B cell (primary cell): ENCODE results near the gene AZU1. TPM values are rescaled to one million over a fixed set of nuclear protein-coding genes. Genes with fewer than 3 reads are reported as not detected.

Source experiments
- ATAC-seq: fragments of 200-7000 bp; cut with Tn5 transposase; one replicate; pipeline ENCODE4 v1.10.0; 2021; ENCODE audit warnings: low read depth, mild to moderate bottlenecking, moderate number of reproducible peaks, moderate library complexity
- CTCF ChIA-PET: fragments of 350-600 bp; sonication (Branson Sonifier 250); formaldehyde crosslinking; loops from one replicate; lab custom pipeline; 2021; ENCODE audit warnings: antibody characterized with exemption, inconsistent platforms; lab: Charles Lee
- POLR2A ChIA-PET: fragments of 350-600 bp; sonication (Branson Sonifier 250); formaldehyde crosslinking; loops from one replicate; lab custom pipeline; 2021; ENCODE audit warnings: antibody characterized with exemption; lab: Charles Lee
- DNase-seq: peaks from one replicate; pipeline ENCODE4 v3.0.0; 2013
- H2AFZ ChIP-seq: 2 replicates; pipeline ENCODE4 v1.6.1; 2012; ENCODE audit warnings: mild to moderate bottlenecking, low read depth, low read length; ENCODE audit not compliant: insufficient read depth, poor library complexity, severe bottlenecking
- H3K27ac ChIP-seq, 2 donors: 1 replicate in 1 of 2; 2 replicates in 1 of 2; pipeline ENCODE4 v1.5.1; 2012 to 2013; ENCODE audit warnings: low read length in 2 of 2, mild to moderate bottlenecking in 2 of 2, moderate library complexity in 1 of 2
- H3K27me3 ChIP-seq, 4 experiments: fragments of 200-600 bp in 1 of 4; sonication (generic) in 1 of 4; replicated peaks in 1 of 4; 1 replicate in 2 of 4; 2 replicates in 2 of 4; pipeline versions ENCODE4 v1.6.1 to v1.7.0; 2013 to 2016; ENCODE audit warnings: low read length in 3 of 4, mild to moderate bottlenecking in 2 of 4, mixed read lengths in 1 of 4, moderate library complexity in 1 of 4; ENCODE audit not compliant: insufficient read depth in 4 of 4, control insufficient read depth in 3 of 4; ENCODE audit errors: control extremely low read depth in 1 of 4
- H3K36me3 ChIP-seq, 2 experiments: replicated peaks in 1 of 2; 1 replicate in 1 of 2; 2 replicates in 1 of 2; pipeline versions ENCODE4 v1.6.1 to v1.7.1; 2013; ENCODE audit warnings: low read length in 1 of 2; ENCODE audit not compliant: insufficient read depth in 2 of 2, control insufficient read depth in 1 of 2; ENCODE audit errors: control extremely low read depth in 1 of 2, extremely low read depth in 1 of 2
- H3K4me1 ChIP-seq, 2 donors: fragments of 200-600 bp in 1 of 2; sonication (generic) in 1 of 2; 1 replicate in 1 of 2; 2 replicates in 1 of 2; pipeline versions ENCODE4 v1.5.1 to v1.6.1; 2013 to 2017; ENCODE audit warnings: low read length in 2 of 2; ENCODE audit not compliant: control insufficient read depth in 2 of 2, insufficient read depth in 2 of 2
- H3K4me2 ChIP-seq: replicated peaks from 2 replicates; pipeline ENCODE3; 2012; ENCODE audit warnings: mild to moderate bottlenecking, low read depth, low read length; ENCODE audit not compliant: poor library complexity, severe bottlenecking
- H3K4me3 ChIP-seq, 5 experiments: fragments of 200-600 bp in 1 of 5; sonication (generic) in 1 of 5; 1 replicate in 3 of 5; 2 replicates in 2 of 5; pipeline versions ENCODE4 v1.5.1 to v1.7.0; 2011 to 2016; ENCODE audit warnings: low read length in 4 of 5, mild to moderate bottlenecking in 4 of 5, low read depth in 2 of 5, control low read depth in 1 of 5, moderate library complexity in 1 of 5; ENCODE audit not compliant: insufficient read depth in 1 of 5; ENCODE audit errors: control extremely low read depth in 1 of 5, extremely low read depth in 1 of 5
- H3K79me2 ChIP-seq: fragments of 200-600 bp; sonication (generic); one replicate; pipeline ENCODE4 v1.6.0; 2016; ENCODE audit warnings: low read length; ENCODE audit not compliant: control insufficient read depth, insufficient read depth
- H3K9ac ChIP-seq: fragments of 200-600 bp; sonication (generic); 2 replicates; pipeline ENCODE4 v1.6.1; 2017; ENCODE audit warnings: mild to moderate bottlenecking, low read length, moderate library complexity
- H3K9me3 ChIP-seq, 3 donors: one replicate each; pipeline versions ENCODE4 v1.6.1 to v1.7.1; 2013; ENCODE audit warnings: low read length in 2 of 3; ENCODE audit not compliant: control insufficient read depth in 2 of 3, insufficient read depth in 1 of 3; ENCODE audit errors: control extremely low read depth in 1 of 3
- H4K20me1 ChIP-seq: 2 replicates; pipeline ENCODE4 v1.6.0; 2012; ENCODE audit warnings: mild to moderate bottlenecking, low read length; ENCODE audit not compliant: insufficient read depth, control insufficient read depth, poor library complexity, severe bottlenecking
- H3K27ac Mint-ChIP-seq: one replicate; pipeline ENCODE4 v1.8.0; 2021; ENCODE audit warnings: mixed read lengths
- H3K27me3 Mint-ChIP-seq: one replicate; pipeline ENCODE4 v1.8.0; 2021; ENCODE audit warnings: mixed read lengths
- H3K4me1 Mint-ChIP-seq: one replicate; pipeline ENCODE4 v1.8.0; 2021; ENCODE audit warnings: mixed read lengths
- H3K4me3 Mint-ChIP-seq: one replicate; pipeline ENCODE4 v1.8.0; 2021; ENCODE audit warnings: mixed read lengths
- H3K9me3 Mint-ChIP-seq: one replicate; pipeline ENCODE4 v1.8.0; 2022; ENCODE audit warnings: mixed read lengths; ENCODE audit not compliant: insufficient read depth
- EZH2 ChIP-seq: IDR thresholded peaks from 2 replicates; pipeline ENCODE4 v1.6.1; 2012; ENCODE audit warnings: borderline replicate concordance, low read depth, mild to moderate bottlenecking, moderate library complexity, low read length; ENCODE audit not compliant: insufficient read depth, poor library complexity, severe bottlenecking
- whole genome bisulfite sequencing: methylation state at CpG from one replicate; pipeline ENCODE4 v1.1.5; 2013; ENCODE audit warnings: missing lambda C conversion rate; ENCODE audit not compliant: insufficient coverage; 5-methylcytosine and 5-hydroxymethylcytosine counted together
- intact Hi-C: fragments of 100-400 bp; cut with micrococcal nuclease; formaldehyde crosslinking; loops from one replicate; pipeline ENCODE4 v1.10.0; 2022
- polyA plus RNA-seq: library from polyadenylated mRNA; depleted of rRNA; stranded (reverse); fragments of >200 nt; gene quantifications from 2 replicates; pipeline ENCODE4 v1.2.3, GENCODE V29; 2012
- total RNA-seq, 2 donors: library from RNA; stranded (reverse); fragments of 120-200 nt in 1 of 2; gene quantifications; 1 replicate in 1 of 2; 2 replicates in 1 of 2; pipeline versions ENCODE4 v1.2.3 to v1.2.4, GENCODE V29; 2013 to 2022
- TF ChIP-seq, protein P1 (sequence below): fragments of 200-600 bp; IDR thresholded peaks from one replicate; pipeline ENCODE4 v1.8.0; 2022; ENCODE audit warnings: antibody characterized with exemption, mild to moderate bottlenecking

The AZU1 gene
- total and polyA plus RNA-seq, 2 donors (not counting 1 experiment from before 2014, with no cell fraction given): 0.13 to 0.44 TPM

DNA sequence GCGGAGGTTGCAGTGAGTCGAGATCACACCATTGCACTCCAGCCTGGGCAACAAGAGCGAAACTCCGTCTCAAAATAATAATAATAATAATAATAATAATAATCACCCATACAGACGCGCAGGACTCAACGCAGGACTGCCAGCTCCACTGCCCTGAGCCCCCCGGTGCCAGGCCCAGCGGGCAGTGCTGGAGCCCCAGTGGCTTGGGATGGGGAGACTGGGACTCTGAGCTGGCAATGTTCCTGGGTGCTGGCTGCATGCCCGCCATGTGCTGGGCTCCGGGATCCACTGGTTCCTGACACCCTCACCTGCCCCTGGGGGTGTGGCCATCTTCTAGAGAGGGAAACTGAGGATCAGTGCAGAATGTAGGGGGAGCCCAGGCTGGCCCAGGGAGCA is 325 bp upstream of the AZU1 start:
- ATAC-seq (no peak), DNase-seq (no peak)
- Mint-ChIP-seq H3K4me3 (no peak overlapping the region), H3K27me3 (peaks cover 11% of the 10 kb centered on the region), H3K4me1 (peaks cover 2% of the 10 kb centered on the region), H3K9me3 (no peaks in the 10 kb centered on the region), H3K27ac (no peak overlapping the region)
- no peak overlapping the region for H3K4me3 ChIP-seq
- TF ChIP-seq, protein P1, sequence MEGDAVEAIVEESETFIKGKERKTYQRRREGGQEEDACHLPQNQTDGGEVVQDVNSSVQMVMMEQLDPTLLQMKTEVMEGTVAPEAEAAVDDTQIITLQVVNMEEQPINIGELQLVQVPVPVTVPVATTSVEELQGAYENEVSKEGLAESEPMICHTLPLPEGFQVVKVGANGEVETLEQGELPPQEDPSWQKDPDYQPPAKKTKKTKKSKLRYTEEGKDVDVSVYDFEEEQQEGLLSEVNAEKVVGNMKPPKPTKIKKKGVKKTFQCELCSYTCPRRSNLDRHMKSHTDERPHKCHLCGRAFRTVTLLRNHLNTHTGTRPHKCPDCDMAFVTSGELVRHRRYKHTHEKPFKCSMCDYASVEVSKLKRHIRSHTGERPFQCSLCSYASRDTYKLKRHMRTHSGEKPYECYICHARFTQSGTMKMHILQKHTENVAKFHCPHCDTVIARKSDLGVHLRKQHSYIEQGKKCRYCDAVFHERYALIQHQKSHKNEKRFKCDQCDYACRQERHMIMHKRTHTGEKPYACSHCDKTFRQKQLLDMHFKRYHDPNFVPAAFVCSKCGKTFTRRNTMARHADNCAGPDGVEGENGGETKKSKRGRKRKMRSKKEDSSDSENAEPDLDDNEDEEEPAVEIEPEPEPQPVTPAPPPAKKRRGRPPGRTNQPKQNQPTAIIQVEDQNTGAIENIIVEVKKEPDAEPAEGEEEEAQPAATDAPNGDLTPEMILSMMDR: no peak
- no peak for TF ChIP-seq EZH2
- H3K27ac ChIP-seq: no peak overlapping the region
- no peak overlapping the region for H3K9ac ChIP-seq
- POLR2A ChIA-PET: interaction anchor here (0.6 kb wide), 1 partner anchor 164 kb away, joined by 3 read pairs; the partner anchor contains the start of gene RNF126
- no peak overlapping the region for H2AFZ ChIP-seq
- WGBS: 94% methylated on average over 5 of the region's 11 CpGs
- no peaks in the 10 kb centered on the region for H4K20me1 ChIP-seq
- no peaks in the 10 kb centered on the region for H3K36me3 ChIP-seq
- peaks cover 0 to 6% (median 0%) of the 10 kb centered on the region in 3 donors for H3K9me3 ChIP-seq
- no peaks in the 10 kb centered on the region for H3K4me1 ChIP-seq
- intact Hi-C loops: no loop called here
- CTCF ChIA-PET: interaction anchor here (1.4 kb wide), 1 partner anchor 93 kb away, joined by 3 read pairs; no protein-coding TSS in a partner anchor
- no peaks in the 10 kb centered on the region for H3K79me2 ChIP-seq
- no peak overlapping the region for H3K4me2 ChIP-seq
- peaks cover 0 to 48% (median 10%) of the 10 kb centered on the region in 4 experiments for H3K27me3 ChIP-seq

DNA sequence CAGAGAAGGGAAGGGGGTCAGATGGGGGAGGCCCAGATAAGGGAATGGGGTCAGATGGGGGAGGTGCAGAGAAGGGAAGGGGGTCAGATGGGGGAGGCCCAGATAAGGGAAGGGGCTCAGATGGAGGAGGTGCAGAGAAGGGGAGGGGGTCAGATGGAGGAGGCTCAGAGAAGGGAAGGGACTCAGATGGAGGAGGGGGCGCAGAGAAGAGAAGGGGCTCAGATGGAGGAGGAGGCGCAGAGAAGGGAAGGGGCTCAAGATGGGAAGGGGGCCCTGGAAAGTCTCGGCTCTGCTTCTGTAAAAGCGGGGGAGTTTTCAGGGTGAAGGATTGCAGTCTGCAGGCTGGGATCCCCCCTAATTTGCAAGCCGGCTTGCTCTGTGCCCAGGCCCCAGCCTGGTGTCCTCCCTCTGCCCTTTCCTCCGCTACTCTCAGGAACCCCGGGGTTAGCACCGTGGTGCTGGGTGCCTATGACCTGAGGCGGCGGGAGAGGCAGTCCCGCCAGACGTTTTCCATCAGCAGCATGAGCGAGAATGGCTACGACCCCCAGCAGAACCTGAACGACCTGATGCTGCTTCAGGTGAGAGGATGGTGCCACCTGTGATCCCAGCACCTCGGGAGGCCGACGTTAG is 1.6 kb downstream of the AZU1 start:
- H4K20me1 ChIP-seq: no peaks in the 10 kb centered on the region
- TF ChIP-seq EZH2: no peak
- TF ChIP-seq, protein P1: no peak
- H2AFZ ChIP-seq: no peak overlapping the region
- H3K27me3 ChIP-seq: peaks cover 0 to 34% (median 5%) of the 10 kb centered on the region in 4 experiments
- no peak for DNase-seq
- H3K36me3 ChIP-seq: no peaks in the 10 kb centered on the region
- H3K4me2 ChIP-seq: no peak overlapping the region
- Mint-ChIP-seq H3K9me3 (no peaks in the 10 kb centered on the region), H3K27me3 (peaks cover 8% of the 10 kb centered on the region), H3K27ac (no peak overlapping the region), H3K4me1 (no peaks in the 10 kb centered on the region), H3K4me3 (no peak overlapping the region)
- no peaks in the 10 kb centered on the region for H3K4me1 ChIP-seq
- peaks cover 0 to 6% (median 0%) of the 10 kb centered on the region in 3 donors for H3K9me3 ChIP-seq
- H3K79me2 ChIP-seq: no peaks in the 10 kb centered on the region
- no peak overlapping the region for H3K9ac ChIP-seq
- no peak overlapping the region for H3K27ac ChIP-seq
- intact Hi-C loops: no loop called here
- POLR2A ChIA-PET: no interaction called here
- 83% methylated on average over 18 of the region's 18 CpGs for WGBS
- no peak overlapping the region for H3K4me3 ChIP-seq
- CTCF ChIA-PET: no interaction called here
- ATAC-seq: no peak
